ENCODE results near the gene TWF1. TPM values are rescaled to one million over a fixed set of nuclear protein-coding genes. Genes with fewer than 3 reads are reported as not detected.

Gene TWF1
- total and polyA plus RNA-seq, 2 experiments from 2014 or later, result 66.0 to 162 TPM

GRCh38 chr12:43812057-43812456 lies 5.9 kb upstream of the TWF1 start:
- WGBS (ENCODE audit: low lambda C conversion rate, missing lambda C conversion rate), result 88% methylated on average over 2 of the region's 2 CpGs
- H3K4me1 ChIP-seq (ENCODE audit: insufficient read depth), result no peaks in the 10 kb centered on the region
- H3K27ac ChIP-seq, result peak overlapping the region; percentile 60
- no peak overlapping the region for H2AFZ ChIP-seq
- H3K36me3 ChIP-seq (replicated peaks; ENCODE audit: insufficient read depth, low read depth), result no peaks in the 10 kb centered on the region
- peaks cover 4% of the 10 kb centered on the region for H3K27me3 ChIP-seq
- no peaks in the 10 kb centered on the region for H3K79me2 ChIP-seq
- no peaks in the 10 kb centered on the region for H3K9me3 ChIP-seq (ENCODE audit: low read depth)
- no peak for DNase-seq (ENCODE audit: low spot score)
- H3K4me3 ChIP-seq, result no peak overlapping the region
- H3K9me2 ChIP-seq (replicated peaks; ENCODE audit: insufficient read depth), result no peaks in the 10 kb centered on the region
- TF ChIP-seq EZH2 (IDR thresholded peaks at IDR 0.05; ENCODE audit: borderline replicate concordance) (no peak), EZH2phosphoT487 (IDR thresholded peaks at IDR 0.05; ENCODE audit: low read depth, severe bottlenecking, unreplicated experiment) (no peak), CTCF (IDR thresholded peaks at IDR 0.05; ENCODE audit: poor library complexity) (no peak)
- no peak overlapping the region for H3K4me2 ChIP-seq
- H4K20me1 ChIP-seq (ENCODE audit: insufficient read depth, poor library complexity, severe bottlenecking), result no peaks in the 10 kb centered on the region

- H3K4me1 ChIP-seq (ENCODE audit: insufficient read depth), result peaks cover 13% of the 10 kb centered on the region
- H3K4me3 ChIP-seq, result no peak overlapping the region
- peak overlapping the region; percentile 99 for H3K27ac ChIP-seq
- WGBS (ENCODE audit: low lambda C conversion rate, missing lambda C conversion rate), result 87% methylated on average over 3 of the region's 3 CpGs
- H3K9me2 ChIP-seq (replicated peaks; ENCODE audit: insufficient read depth), result no peaks in the 10 kb centered on the region
- TF ChIP-seq CTCF (IDR thresholded peaks at IDR 0.05; ENCODE audit: poor library complexity), result no peak
- TF ChIP-seq EZH2 (IDR thresholded peaks at IDR 0.05; ENCODE audit: borderline replicate concordance), result no peak
- TF ChIP-seq EZH2phosphoT487 (IDR thresholded peaks at IDR 0.05; ENCODE audit: low read depth, severe bottlenecking, unreplicated experiment), result no peak
- no peak for DNase-seq (ENCODE audit: low spot score)
- peaks cover 6% of the 10 kb centered on the region for H4K20me1 ChIP-seq (ENCODE audit: insufficient read depth, poor library complexity, severe bottlenecking)
- H3K9me3 ChIP-seq (ENCODE audit: low read depth), result no peaks in the 10 kb centered on the region
- H3K36me3 ChIP-seq (replicated peaks; ENCODE audit: insufficient read depth, low read depth), result no peaks in the 10 kb centered on the region
- H3K79me2 ChIP-seq, result peaks cover 31% of the 10 kb centered on the region
- H3K27me3 ChIP-seq, result peaks cover 4% of the 10 kb centered on the region
- H3K4me2 ChIP-seq, result peak overlapping the region; percentile 82
- H2AFZ ChIP-seq, result peak overlapping the region; percentile 96
Measured at GRCh38 chr12:43807386-43807785, 1.3 kb upstream of the TWF1 start.

- peaks cover 6% of the 10 kb centered on the region for H4K20me1 ChIP-seq (ENCODE audit: insufficient read depth, poor library complexity, severe bottlenecking)
- H3K9me2 ChIP-seq (replicated peaks; ENCODE audit: insufficient read depth), result no peaks in the 10 kb centered on the region
- TF ChIP-seq EZH2phosphoT487 (IDR thresholded peaks at IDR 0.05; ENCODE audit: low read depth, severe bottlenecking, unreplicated experiment) (no peak), CTCF (IDR thresholded peaks at IDR 0.05; ENCODE audit: poor library complexity) (no peak), EZH2 (IDR thresholded peaks at IDR 0.05; ENCODE audit: borderline replicate concordance) (no peak)
- H3K27ac ChIP-seq, result peak overlapping the region; percentile 99
- peaks cover 3% of the 10 kb centered on the region for H3K27me3 ChIP-seq
- peaks cover 31% of the 10 kb centered on the region for H3K79me2 ChIP-seq
- H2AFZ ChIP-seq, result peak overlapping the region; percentile 96
- H3K9me3 ChIP-seq (ENCODE audit: low read depth), result no peaks in the 10 kb centered on the region
- 7% methylated on average over 3 of the region's 3 CpGs for WGBS (ENCODE audit: low lambda C conversion rate, missing lambda C conversion rate)
- peak overlapping the region; percentile 82 for H3K4me2 ChIP-seq
- DNase-seq (ENCODE audit: low spot score), result no peak
- H3K4me3 ChIP-seq, result peak overlapping the region; percentile 85
- H3K36me3 ChIP-seq (replicated peaks; ENCODE audit: insufficient read depth, low read depth), result no peaks in the 10 kb centered on the region
- peaks cover 13% of the 10 kb centered on the region for H3K4me1 ChIP-seq (ENCODE audit: insufficient read depth)
Measured at GRCh38 chr12:43806737-43807072, 588 bp upstream of the TWF1 start.

Measured in hepatocyte (in vitro differentiated cells).